T1000 (cell line): ENCODE data around the gene NMUR1.

Source experiments
- DNase-seq: peaks from one replicate; lab custom pipeline; 2025; ENCODE audit warnings: mixed read lengths; lab: John Stamatoyannopoulos, UW

The NMUR1 gene

GRCh38 chr2:231554327-231554726 is 24.1 kb upstream of the NMUR1 start:
- DNase-seq: no peak

DNA sequence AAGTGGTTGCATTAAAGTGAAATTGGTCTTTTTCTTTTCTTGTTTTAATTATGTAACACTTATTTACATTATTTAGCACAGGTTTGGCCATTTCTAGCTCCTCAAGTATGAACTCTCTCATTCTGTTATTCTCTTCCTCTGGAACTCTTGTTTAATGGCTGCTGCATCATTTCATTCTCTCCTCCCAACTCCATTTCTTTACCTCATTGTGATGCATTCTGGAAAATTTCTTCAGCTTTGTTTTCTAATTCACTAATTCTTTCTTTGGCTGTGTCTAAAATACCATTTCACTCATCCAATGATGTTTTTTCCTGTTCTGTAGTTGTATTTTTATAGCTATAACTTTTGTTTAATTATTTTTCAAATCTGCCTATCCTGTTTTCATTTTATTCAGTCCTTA is 22.5 kb upstream of the NMUR1 start:
- DNase-seq: no peak

DNA sequence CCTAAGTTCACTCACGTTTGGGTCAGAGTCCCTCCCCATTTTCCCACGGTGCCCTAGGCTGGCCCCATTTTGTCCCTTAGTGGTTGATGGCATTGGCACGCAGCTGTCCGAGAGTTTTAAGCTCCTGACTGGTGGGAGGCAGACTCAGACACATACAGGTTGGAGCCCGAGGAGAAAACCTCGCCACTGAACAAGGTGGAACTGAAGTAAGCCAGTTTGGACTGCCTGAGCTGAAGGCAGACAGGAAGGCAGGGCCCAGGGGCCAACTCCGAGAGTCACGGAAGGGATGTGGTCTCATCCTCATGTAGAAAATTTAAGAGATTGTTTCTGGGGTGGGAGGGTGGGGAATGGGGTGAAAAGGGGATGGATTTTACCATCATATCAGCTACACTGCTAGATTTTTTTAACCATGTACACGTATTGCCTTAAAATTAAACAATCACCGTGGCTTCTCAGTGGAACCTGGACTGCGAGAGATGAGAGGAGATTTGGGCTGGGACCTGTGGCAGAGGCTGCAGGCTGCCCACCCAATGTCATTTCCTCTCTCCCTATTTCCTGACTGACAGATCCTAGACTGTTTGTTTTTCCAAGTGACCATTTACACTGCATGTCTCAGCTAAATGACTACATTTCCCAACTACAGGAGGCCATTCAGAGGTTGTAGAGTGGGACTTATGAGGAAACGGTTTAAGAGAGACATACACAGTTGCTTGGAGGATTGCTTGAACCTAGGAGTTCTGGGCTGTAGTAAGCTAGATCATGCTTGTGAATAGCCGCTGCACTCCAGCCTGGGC is 19.4 kb upstream of the NMUR1 start:
- DNase-seq: no peak

DNA sequence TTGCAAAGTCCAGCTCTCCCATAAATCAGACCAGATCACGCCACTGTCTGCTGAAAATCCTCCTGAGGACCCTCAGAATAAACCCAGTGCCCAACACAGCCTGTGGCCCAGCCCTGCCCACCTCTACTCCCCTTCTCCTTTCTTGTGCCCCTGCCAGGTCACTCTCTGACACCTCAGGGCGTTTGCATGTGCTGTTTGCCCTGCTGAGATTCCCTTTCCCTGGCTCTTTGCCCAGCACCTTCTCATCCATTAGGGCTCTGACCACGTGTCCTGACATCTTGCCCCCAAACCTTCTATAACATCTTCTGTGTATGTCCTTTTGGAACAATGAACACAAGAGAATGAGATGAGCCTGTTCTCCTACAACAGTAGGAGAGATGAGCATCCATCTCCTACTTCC is 18.5 kb upstream of the NMUR1 start:
- no peak for DNase-seq

DNA sequence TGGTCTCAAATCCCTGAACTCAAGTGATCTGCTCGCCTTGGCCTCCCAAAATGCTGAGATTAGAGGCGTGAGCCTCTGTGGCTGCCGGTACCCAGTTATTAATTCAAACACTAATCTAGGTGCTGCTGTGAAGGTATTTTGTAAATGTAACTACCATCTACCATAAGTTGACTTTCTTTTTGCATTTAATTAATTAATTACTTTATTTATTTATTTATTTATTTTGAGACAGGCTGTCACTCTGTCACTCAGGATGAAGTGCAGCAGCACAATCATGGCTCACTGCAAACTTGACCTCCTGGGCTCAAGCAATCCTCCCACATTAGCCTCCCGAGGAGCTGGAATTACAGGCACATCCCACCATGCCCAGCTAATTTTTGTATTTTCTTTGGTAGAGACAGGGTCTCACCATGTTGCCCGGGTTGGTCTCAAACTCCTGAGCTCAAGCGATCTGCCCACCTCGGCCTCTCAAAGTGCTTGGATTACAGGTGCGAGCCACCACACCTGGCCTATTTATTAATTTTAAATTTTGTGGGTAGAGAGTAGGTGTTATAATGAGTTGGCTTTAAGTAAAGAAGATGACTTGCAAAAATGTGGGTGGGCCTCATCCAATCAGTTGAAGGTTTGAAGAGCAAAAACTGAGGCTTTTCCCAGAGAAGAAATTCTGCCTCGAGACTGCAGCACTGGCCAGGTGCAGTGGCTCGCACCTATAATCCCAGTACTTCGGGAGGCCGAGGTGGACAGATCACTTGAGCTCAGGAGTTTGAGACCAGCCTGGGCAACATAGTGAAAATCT is 17.3 kb upstream of the NMUR1 start:
- no peak for DNase-seq

- no peak for DNase-seq
These were observed 15.9 kb upstream of the NMUR1 start for GRCh38 chr2:231546014-231546715.

GRCh38 chr2:231545105-231545902 is 15.1 kb upstream of the NMUR1 start:
- DNase-seq: no peak

DNA sequence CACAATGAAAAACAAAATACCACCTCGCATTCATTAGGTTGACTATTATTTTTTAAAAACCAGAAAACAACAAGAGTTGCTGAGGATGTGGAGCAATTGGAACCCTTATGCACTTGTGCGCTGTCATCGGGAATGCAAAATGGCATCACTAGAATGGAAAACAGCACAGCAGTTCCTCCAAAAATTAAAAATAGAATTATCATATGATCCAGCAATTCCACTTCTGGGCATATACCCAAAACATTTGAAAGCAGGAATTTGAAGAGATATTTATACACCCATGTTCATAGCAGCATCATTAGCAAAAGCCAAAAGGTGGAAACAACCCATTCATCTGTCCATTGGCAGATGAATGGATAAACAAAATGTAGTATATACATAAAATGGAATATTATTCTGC is 11.9 kb upstream of the NMUR1 start:
- no peak for DNase-seq

DNA sequence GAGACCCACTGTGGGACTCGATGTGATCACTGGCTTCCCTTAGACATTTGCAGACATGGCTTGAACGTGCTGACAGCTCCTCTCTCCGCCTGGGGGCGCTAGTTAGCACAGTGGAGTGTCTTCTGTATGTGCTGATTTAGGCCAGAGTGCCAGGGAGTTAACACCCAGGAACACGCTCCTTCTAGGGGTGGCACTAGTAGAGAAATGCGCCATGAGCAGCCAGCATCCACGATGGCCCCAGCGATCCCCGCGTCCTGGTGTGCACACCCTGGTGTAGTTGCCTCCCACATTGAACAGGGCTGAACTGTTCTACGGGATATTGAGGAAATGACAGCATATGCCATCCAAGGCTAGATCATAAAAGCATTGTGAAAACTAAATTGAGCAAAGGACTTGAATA is 11.4 kb upstream of the NMUR1 start:
- no peak for DNase-seq

DNA sequence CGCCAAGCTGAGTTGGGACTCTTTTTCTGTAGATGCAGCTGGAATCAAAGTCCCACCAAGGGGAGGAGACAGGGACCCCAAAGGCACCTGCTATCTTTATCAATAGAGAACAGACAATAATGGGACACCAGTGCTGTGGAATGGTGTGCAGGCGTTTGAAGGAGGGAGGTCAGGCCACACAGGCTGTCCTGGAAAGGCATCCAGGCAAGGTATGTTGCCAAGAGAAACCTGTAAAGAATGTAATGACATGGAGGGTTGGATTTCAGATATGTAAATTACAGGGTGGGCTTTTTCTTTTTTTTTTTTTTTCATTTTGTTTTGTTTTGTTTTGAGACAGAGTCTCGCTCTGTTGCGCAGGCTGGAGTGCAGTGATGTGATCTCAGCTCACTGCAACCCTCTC is 9.7 kb upstream of the NMUR1 start:
- no peak for DNase-seq

DNA sequence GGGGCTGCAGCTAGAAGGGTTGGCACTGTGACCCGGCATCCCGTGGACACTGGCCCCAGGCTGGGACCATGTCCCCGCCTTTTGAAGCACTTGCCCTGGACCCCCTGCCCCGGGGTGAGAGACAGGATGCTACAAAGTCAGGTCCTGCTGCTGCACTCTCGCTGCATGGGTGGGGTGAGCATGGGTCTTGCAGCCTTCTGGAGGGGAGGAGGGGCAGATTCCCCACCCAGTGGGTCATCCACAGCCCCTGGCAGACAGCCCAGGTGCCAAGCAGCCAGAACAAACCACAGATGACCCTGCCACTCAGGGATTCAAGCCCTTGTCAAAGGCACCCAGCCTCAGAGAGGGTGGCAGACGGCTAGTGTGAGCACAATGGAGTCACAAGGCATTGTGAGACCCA is 5.7 kb upstream of the NMUR1 start:
- no peak for DNase-seq

DNA sequence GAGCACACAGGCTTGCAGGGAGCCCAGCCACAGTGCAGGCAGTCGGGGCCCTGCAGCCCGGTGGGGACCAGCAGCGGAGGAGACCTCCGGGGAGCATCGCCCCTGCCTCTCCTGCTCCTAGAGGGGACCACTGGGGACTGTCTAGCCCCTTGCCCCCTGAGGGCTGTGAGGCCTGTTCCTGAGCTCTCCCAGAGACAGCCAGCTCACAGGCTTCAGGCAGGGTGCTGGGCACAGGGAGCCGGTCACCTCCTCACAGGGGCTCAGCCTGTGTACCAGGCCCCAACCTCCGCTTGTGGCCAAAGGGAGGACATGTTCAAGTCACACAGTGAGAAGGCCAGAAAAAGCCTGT is 3.5 kb upstream of the NMUR1 start:
- DNase-seq: no peak

GRCh38 chr2:231533086-231533776 is 3.0 kb upstream of the NMUR1 start:
- no peak for DNase-seq

- DNase-seq: no peak
These were observed 2.5 kb upstream of the NMUR1 start for GRCh38 chr2:231532756-231533035.

- DNase-seq: no peak
These were observed 1.9 kb upstream of the NMUR1 start for GRCh38 chr2:231531883-231532755.

DNA sequence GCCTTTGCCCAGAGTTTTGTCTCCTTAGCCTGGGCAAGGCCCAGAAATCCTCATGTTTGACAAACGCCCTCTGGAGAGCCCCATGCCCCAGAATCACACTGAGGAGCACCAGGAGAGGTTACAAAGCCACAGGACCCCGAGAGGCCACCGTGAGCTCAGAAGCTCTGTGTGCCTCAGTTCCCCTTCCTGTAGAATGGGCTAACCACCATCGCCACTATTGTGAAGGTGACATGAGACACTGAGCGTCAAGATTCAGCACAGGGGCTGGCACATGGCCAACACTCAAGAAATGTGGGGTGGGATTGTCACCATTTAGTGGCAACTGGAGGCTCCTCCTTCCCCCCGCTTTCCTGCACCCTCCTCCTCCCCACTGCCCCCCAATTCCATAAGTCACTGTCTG is 1.2 kb upstream of the NMUR1 start:
- no peak for DNase-seq

- no peak for DNase-seq
These were observed 1.6 kb downstream of the NMUR1 start for GRCh38 chr2:231528636-231529030.

- no peak for DNase-seq
These were observed 2.1 kb downstream of the NMUR1 start for GRCh38 chr2:231527955-231528635.

- DNase-seq: no peak
These were observed 3.2 kb downstream of the NMUR1 start for GRCh38 chr2:231527091-231527395.

DNA sequence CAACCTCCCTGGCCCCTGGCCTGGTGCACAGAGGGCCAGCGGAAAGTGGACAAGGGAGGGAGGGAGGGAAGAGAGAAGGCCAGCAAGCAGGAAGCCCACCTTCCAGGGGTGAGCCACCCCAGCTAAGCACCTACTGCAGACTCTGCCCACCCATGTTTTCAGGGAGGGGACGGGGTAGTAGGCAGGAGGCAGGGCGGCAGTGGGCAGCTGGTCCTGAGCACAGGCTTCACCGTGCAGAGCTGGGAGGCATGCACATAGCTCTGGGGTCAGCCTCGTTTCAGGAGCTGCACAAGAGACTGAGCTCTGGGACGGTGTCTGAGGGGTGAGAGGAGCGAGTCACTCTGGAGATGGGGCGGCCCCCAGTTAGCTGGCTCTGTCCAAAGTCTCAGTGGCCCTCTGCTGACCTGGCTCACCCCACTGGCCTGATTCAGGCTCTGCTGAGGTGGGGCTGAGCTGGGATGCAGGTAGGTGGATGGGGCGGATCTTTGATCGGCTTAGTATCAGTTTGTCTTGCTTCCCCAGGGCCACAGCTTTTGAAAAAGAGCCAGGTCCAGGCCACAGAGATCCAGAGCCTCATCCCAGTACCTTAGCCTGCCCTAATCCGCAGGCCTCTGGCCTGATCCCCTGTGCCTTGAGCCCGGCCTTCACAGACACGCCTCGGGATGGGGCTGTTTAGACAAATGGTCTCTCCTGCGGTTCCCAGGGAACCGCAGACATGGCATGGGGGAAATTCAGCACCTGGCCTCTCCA is 3.7 kb downstream of the NMUR1 start:
- no peak for DNase-seq
